ENCODE data around the gene ARHGAP26.

ARHGAP26 gene

DNA sequence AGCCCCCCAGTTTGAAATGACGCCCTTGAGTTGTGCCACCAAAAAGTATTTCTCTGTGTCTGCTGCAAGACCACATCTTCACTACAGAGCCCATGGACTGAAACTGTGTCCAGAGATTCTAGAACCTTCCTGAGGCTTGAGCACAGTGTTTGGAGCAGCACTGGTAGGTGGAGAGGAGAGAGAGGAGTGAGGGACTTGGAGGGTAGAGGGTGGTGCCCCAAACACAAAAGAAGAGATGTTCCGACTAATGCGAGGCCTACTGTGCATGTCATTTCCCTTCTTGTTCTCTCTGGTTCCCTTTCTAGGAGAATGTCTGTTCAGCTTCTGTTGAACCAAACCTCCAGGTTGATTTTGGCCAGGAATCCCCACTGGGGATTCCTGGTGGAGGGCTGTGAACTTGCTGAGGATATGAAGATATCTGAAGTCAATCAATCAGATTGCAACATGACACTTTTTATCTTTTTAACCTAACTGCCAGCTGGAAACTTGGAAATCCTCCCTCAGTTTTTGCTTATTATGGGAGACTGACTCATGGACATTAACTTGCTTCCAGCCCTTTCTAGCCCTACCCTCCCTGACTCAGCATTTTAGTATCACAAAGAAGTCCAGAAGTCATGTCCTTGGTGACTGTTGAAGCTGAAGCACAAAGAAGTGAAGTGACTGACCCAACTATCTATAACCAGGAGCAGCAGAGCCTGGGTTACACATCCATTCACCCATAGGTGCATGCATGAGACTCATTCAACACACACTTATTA is 478.8 kb downstream of the ARHGAP26 start:
- TF ChIP-seq POLR2A (IDR thresholded peaks at IDR 0.05; ENCODE audit: low read depth, low read length): no peak
- FAIRE-seq (no peak), DNase-seq (ENCODE audit: insufficient read length, low spot score) (no peak)

DNA sequence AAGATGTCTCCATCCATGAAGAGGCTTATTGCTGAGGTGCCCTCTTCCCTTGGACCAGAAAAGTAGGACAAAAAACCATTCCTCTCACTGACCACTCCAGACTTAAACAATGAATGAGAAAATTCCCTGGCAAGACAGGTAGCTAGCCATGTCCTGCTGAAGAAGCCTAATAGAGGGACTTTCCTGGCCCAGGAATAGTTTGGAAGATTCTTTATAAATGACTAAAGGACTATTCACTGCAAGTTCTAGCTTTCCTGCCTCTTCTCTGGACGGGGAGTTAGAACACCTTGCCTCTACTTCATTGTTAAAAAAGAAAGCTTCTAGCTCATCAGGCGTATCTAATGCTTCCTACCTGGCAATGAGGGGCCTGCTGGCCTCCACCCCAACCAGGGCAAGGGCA is 479.7 kb downstream of the ARHGAP26 start:
- DNase-seq (ENCODE audit: insufficient read length, low spot score) (no peak), FAIRE-seq (no peak)
- no peak for TF ChIP-seq POLR2A (IDR thresholded peaks at IDR 0.05; ENCODE audit: low read depth, low read length)

DNA sequence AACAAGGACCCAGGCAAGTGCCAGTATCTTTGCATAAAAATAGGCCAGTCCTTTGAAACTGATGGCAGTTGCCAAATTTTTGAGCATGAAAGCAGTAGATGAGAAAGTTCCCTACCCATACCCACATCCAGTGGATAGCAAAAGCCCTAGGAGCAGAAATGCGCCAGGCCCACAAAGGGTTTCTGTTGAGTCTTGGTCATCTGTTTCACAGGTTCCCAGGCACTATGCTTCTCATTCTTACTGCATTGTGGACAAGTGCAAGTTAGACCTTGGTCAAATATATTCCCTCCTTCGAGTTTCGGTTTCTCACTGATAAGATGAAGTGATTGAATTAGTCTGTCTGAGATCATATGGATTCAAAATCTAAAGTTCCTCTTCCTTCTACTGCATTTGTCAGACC is 481.0 kb downstream of the ARHGAP26 start:
- no peak for DNase-seq (ENCODE audit: insufficient read length, low spot score)
- no peak for TF ChIP-seq POLR2A (IDR thresholded peaks at IDR 0.05; ENCODE audit: low read depth, low read length)
- no peak for FAIRE-seq

GRCh38 chr5:143251946-143252345 is 481.8 kb downstream of the ARHGAP26 start:
- no peak for TF ChIP-seq POLR2A (IDR thresholded peaks at IDR 0.05; ENCODE audit: low read depth, low read length)
- no peak for FAIRE-seq

GRCh38 chr5:143254819-143255218 is 484.6 kb downstream of the ARHGAP26 start:
- DNase-seq (ENCODE audit: insufficient read length, low spot score) (no peak), FAIRE-seq (no peak)
- TF ChIP-seq POLR2A (IDR thresholded peaks at IDR 0.05; ENCODE audit: low read depth, low read length): no peak

More at GRCh38 chr5:143251946-143252345, 481.8 kb downstream of the ARHGAP26 start:
- DNase-seq (ENCODE audit: insufficient read length, low spot score): no peak

GRCh38 chr5:143258559-143259253 is 488.5 kb downstream of the ARHGAP26 start:
- FAIRE-seq: no peak
- no peak for TF ChIP-seq POLR2A (IDR thresholded peaks at IDR 0.05; ENCODE audit: low read depth, low read length)
- DNase-seq (ENCODE audit: insufficient read length, low spot score): no peak

- DNase-seq (ENCODE audit: insufficient read length, low spot score) (no peak), FAIRE-seq (no peak)
- no peak for TF ChIP-seq POLR2A (IDR thresholded peaks at IDR 0.05; ENCODE audit: low read depth, low read length)
Observed at GRCh38 chr5:143259254-143259605, 489.1 kb downstream of the ARHGAP26 start.

DNA sequence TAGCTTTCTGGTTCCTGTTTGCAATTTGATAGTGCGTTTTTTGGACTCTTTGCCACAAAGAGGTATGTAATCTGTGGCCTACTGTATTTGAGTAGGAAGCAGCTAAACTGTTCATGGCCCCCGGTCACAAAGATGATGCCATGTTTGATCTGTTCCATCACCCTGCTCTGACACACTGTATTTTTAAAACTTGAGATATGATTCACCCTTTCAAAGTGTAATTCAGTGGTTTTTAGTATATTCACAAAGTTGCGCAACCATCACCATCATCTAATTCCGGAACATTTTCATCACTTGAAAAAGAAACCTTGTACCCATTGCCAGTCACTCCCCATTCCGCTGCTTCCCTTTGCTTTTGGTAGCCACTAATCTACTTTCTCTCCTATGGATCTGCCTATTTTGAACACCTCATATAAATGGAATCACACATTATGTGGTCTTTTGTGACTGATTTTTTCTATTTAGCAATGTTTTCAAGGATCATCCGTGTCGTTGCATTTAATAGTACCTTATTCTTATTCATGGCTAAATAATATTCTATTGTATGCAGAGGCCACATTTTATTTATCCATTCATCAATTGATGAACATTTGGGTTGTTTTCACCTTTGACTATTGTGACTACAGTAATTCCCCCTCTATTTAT is 491.7 kb downstream of the ARHGAP26 start:
- no peak for TF ChIP-seq POLR2A (IDR thresholded peaks at IDR 0.05; ENCODE audit: low read depth, low read length)
- FAIRE-seq: no peak
- DNase-seq (ENCODE audit: insufficient read length, low spot score): no peak

- DNase-seq (ENCODE audit: insufficient read length, low spot score) (no peak), FAIRE-seq (peak; percentile 95)
- TF ChIP-seq POLR2A (IDR thresholded peaks at IDR 0.05; ENCODE audit: low read depth, low read length): no peak
Observed at GRCh38 chr5:143262393-143263174, 492.4 kb downstream of the ARHGAP26 start.

GRCh38 chr5:143263272-143263810 is 493.2 kb downstream of the ARHGAP26 start:
- no peak for DNase-seq (ENCODE audit: insufficient read length, low spot score)
- TF ChIP-seq POLR2A (IDR thresholded peaks at IDR 0.05; ENCODE audit: low read depth, low read length): no peak
- no peak for FAIRE-seq

DNA sequence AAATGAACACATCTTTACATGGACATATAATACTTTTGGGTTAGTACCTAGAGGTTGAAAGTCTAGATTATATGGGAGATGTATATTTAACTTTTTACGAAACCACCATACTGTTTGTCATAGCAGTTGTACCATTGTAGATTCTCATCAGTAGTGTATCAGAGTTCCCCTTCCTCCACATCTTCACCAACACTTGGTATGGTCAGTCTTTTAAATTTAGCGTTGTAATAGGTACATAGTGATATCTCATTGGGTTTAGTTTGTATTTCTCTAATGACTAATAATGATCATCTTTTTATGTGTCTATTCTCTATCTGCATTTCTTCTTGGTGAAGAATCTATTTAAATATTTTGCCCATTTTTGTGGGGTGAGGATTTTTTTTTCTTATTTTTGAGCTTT is 495.8 kb downstream of the ARHGAP26 start:
- no peak for FAIRE-seq
- TF ChIP-seq POLR2A (IDR thresholded peaks at IDR 0.05; ENCODE audit: low read depth, low read length): no peak
- no peak for DNase-seq (ENCODE audit: insufficient read length, low spot score)

DNA sequence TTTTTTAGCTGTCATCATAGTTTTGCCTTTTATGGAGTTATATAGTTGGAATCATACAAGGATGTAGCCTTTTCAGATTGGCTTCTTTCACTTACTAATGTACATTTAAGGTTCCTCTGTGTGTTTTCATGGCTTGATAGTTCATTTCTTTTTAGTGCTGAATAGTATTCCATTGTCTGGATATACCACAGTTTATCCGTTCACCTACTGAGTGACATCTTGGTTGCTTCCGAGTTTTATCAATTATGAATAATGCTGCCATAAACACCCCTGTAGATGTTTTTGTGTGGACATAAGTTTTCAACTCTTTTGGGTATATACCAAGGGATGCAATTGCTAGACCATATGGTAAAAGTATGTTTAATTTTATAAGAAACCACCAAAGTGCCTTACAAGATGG is 497.0 kb downstream of the ARHGAP26 start:
- no peak for TF ChIP-seq POLR2A (IDR thresholded peaks at IDR 0.05; ENCODE audit: low read depth, low read length)
- DNase-seq (ENCODE audit: insufficient read length, low spot score) (no peak), FAIRE-seq (no peak)

- no peak for FAIRE-seq
- TF ChIP-seq POLR2A (IDR thresholded peaks at IDR 0.05; ENCODE audit: low read depth, low read length): no peak
- DNase-seq (ENCODE audit: insufficient read length, low spot score): no peak
Observed at GRCh38 chr5:143268388-143268787, 498.2 kb downstream of the ARHGAP26 start.

- DNase-seq (ENCODE audit: insufficient read length, low spot score): no peak
- TF ChIP-seq POLR2A (IDR thresholded peaks at IDR 0.05; ENCODE audit: low read depth, low read length): no peak
- FAIRE-seq: no peak
Observed at GRCh38 chr5:143271431-143271830, 501.3 kb downstream of the ARHGAP26 start.
